Activated naive CD8-positive, alpha-beta T cell treated with anti-CD3 and anti-CD28 coated beads, Interleukin-2, amount 50 U/mL, for 24 hours (primary cell): ENCODE results near the gene VWA7.
"Not testable (repeated sequence)": the region's sequence is repeated elsewhere in the genome, so short reads cannot be mapped to it uniquely, and the experiment has no call there.

Experiments
- ATAC-seq: fragments of 150-1000 bp; cut with Tn5 transposase; one replicate; pipeline ENCODE4 v1.10.0; 2021
- DNase-seq: peaks from one replicate; pipeline ENCODE4 v3.0.0; 2021
- H3K27ac Mint-ChIP-seq: one replicate; pipeline ENCODE4 v1.8.0; 2021; ENCODE audit warnings: mild to moderate bottlenecking, mixed read lengths
- H3K27me3 Mint-ChIP-seq: one replicate; pipeline ENCODE4 v1.8.0; 2021; ENCODE audit warnings: mixed read lengths
- H3K36me3 Mint-ChIP-seq: one replicate; pipeline ENCODE4 v1.8.0; 2021; ENCODE audit warnings: low read depth, mixed read lengths
- H3K4me1 Mint-ChIP-seq: one replicate; pipeline ENCODE4 v1.8.0; 2021; ENCODE audit warnings: mixed read lengths
- H3K4me3 Mint-ChIP-seq: one replicate; pipeline ENCODE4 v1.8.0; 2021; ENCODE audit warnings: mild to moderate bottlenecking, moderate library complexity, mixed read lengths
- H3K9me3 Mint-ChIP-seq: one replicate; pipeline ENCODE4 v1.8.0; 2021; ENCODE audit warnings: mixed read lengths

VWA7 gene

DNA sequence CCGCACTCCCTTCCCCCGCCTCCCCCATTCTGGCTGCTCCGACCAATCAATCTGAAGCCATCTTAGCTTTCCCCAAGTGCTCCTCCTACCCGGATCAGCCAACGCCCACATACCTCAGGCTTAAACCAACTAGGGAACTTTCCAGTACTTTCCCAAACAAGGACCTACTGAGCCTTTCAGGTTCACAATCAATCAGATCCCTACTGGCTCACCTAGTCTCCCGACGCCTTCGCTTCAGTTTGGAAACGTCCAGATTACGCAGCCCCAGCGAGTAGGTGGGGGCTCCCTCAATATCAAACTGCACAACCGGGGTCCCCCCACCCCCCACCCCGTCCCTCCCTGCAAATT is 37.5 kb upstream of the VWA7 start:
- H3K36me3 Mint-ChIP-seq = peaks cover 2% of the 10 kb centered on the region
- H3K4me1 Mint-ChIP-seq = peaks cover 53% of the 10 kb centered on the region
- ATAC-seq = peak; percentile 45
- peak; percentile 75 for DNase-seq
- H3K27me3 Mint-ChIP-seq = no peaks in the 10 kb centered on the region
- no peaks in the 10 kb centered on the region for H3K9me3 Mint-ChIP-seq
- H3K27ac Mint-ChIP-seq = peak overlapping the region; percentile 85
- peak overlapping the region; percentile 82 for H3K4me3 Mint-ChIP-seq

DNA sequence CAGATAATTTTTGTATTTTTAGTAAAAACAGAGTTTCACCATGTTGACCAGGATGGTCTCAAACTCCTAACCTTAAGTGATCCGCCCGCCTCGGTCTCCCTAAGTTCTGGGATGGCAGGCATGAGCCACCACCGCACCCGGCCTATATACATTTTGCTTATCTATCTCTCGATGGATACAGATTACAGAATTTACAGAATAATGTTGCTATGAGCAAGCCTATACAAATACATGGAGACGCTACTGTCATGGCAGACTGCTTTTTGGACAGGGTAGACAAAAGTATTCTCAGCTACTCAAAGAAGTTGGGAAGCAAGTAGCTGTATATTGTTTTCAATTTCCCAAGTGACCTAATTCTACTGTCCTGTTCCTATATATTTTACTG is 36.3 kb upstream of the VWA7 start:
- Mint-ChIP-seq H3K4me3 (peak overlapping the region; percentile 44), H3K9me3 (no peaks in the 10 kb centered on the region), H3K27ac (peak overlapping the region; percentile 73), H3K27me3 (no peaks in the 10 kb centered on the region), H3K36me3 (peaks cover 2% of the 10 kb centered on the region), H3K4me1 (peaks cover 45% of the 10 kb centered on the region)
- ATAC-seq (no peak), DNase-seq (no peak)

DNA sequence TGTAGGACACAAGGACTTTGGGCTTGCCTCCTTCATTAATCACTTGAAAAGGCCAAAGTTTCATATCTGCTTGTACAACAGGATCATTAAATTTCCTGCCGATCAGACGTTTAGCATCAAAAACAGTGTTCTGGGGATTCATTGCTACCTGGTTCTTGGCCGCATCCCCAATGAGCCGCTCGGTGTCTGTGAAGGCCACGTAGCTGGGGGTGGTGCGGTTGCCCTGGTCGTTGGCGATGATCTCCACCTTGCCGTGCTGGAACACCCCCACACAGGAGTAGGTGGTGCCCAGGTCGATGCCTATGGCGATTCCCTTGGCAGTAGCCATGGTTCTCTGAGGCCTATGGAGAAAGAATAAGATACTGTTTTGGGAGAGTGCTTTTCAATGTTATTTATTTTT is 34.5 kb upstream of the VWA7 start:
- Mint-ChIP-seq H3K4me3 (no peak overlapping the region), H3K27me3 (no peaks in the 10 kb centered on the region), H3K4me1 (peaks cover 36% of the 10 kb centered on the region), H3K36me3 (peaks cover 2% of the 10 kb centered on the region), H3K27ac (peak overlapping the region; percentile 11), H3K9me3 (no peaks in the 10 kb centered on the region)
- no peak for DNase-seq
- no peak for ATAC-seq

DNA sequence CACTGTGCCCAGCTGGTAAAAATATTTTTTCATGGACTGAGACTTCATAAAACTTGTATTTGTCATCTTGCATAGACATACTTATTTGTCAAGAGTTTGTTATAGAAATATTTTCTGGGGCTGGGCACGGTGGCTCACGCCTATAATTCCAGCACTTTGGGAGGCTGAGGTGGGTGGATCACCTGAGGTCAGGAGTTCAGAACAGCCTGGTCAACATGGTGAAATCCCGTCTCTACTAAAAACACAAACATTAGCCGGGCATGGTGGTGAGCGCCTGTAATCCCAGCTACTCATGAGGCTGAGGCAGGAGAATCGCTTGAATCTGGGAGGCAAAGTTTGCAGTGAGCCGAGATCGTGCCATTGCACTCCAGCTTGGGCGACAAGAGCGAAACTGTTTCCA is 31.5 kb upstream of the VWA7 start:
- not testable (repeated sequence) for DNase-seq, H3K4me3 Mint-ChIP-seq, H3K9me3 Mint-ChIP-seq, H3K27me3 Mint-ChIP-seq, H3K36me3 Mint-ChIP-seq, H3K27ac Mint-ChIP-seq, ATAC-seq
- H3K4me1 Mint-ChIP-seq = peaks cover 32% of the 10 kb centered on the region

DNA sequence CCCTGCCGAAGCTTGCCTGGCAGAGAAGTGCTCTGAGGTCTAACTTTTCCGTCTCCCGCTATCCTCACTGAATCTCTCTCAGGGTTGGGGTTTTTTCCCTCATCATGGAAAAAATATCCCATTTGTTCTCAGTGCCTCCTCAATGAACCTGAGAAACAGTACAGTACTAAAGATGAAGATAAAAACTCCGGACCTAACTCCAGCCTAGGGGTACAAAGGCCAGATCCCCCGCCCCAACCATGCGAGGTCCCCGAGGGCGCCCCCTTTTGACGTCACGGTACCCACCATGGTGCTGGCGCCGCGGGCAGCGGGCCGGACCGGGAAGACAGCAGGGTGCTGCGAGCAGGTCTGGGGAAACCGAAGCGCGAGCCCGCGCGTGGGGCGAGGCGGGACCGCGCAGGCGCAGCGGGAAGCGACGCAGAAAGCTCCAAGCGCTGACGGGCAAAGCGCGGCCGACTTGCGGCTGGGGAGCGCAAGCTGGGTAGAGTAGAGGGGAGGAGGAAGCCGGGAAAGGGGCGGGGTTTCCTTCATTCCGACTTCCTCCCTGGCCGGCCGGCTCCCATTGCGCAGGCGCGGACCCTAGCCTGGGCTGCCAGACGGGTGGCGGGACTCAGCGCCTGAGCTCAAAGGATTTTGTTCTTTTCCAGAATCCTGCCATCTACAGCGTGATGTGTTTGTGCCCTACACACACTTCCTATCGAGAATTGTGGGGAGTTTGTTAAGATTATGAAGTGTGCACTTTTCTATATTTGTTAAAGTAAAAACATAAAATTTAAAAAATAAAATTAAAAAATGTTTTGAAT is 29.5 kb upstream of the VWA7 start, which contains the start of gene LSM2:
Gene LSM2 (minus strand): TSS at position 497 of the 803 bp plus-strand sequence. CDS start 209 bp downstream, at position 288.
- Mint-ChIP-seq H3K4me1 (peaks cover 24% of the 10 kb centered on the region), H3K36me3 (peaks cover 18% of the 10 kb centered on the region), H3K4me3 (peak within 1 kb of the TSS; percentile 98), H3K9me3 (no peaks in the 10 kb centered on the region), H3K27me3 (no peaks in the 10 kb centered on the region), H3K27ac (peak within 1 kb of the TSS; percentile 97)
- peak; percentile 98 for DNase-seq
- ATAC-seq = peak; percentile 97

DNA sequence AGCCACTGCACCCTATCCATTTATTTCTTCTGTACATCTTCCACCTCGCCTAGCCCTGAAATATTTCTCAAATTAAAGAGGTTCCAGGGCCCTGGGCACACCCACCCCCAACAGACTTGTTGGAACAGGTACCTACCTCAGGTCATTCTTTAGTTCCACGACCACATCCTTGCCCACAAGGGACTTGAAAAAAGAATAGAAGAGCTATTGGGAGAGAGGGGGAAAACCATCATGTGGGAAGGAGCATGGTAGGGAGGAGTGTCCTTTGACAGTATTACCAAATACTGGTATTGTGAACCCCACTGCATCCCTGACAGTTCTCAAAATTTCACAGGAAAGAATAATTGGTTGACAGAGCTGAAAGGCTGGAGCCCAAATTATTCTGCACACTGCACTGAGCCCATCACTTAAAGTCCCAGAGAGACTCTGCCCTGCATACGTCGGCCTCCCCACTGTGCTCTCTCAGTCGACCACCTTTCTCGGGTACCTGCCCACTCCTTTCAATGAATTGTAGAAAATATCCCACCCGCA is 28.9 kb upstream of the VWA7 start:
- DNase-seq = no peak
- Mint-ChIP-seq H3K4me3 (peak overlapping the region; percentile 98), H3K36me3 (peaks cover 23% of the 10 kb centered on the region), H3K4me1 (peaks cover 24% of the 10 kb centered on the region), H3K27ac (peak overlapping the region; percentile 97), H3K27me3 (no peaks in the 10 kb centered on the region), H3K9me3 (no peaks in the 10 kb centered on the region)
- ATAC-seq = peak; percentile 37

DNA sequence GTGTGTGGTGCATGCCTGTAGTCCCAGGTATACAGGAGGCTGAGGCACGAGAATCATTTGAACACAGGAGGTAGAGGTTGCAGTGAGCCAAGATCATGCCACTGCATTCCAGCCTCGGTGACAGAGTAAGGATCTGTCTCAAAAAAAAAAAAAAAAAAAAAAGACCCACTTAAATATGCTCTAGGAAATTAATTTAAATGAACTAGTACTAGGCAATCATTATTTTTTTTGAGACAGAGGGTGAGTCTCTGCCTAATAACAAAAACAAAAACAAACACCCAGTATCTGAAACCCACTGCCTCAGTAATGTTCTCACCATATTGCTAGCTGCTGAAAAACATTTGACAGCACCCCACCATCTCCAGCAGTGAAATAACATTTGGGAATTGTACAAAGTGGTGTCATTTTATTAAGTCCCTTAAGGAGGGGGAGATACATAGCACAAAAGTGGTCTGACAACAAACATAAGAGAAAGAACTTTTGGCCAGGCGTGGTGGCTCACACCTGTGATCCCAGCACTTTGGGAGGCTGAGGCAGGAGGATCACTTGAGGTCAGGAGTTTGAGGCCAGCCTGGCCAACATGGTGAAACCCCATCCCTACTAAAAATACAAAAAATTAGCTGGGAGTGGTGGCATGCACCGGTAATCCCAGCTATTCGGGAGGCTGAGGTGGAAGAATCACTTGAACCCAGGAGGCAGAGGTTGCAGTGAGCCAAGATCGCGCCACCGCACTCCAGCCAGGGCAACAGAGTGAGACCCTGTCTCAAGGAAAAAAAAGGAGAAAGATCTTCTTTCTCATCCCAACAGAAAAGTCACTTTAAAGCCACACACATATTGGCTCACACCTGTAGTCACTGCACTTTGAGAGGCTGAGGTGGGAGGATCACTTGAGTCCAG is 24.2 kb upstream of the VWA7 start:
- H3K27me3 Mint-ChIP-seq, DNase-seq, H3K4me3 Mint-ChIP-seq, ATAC-seq, H3K27ac Mint-ChIP-seq, H3K9me3 Mint-ChIP-seq: not testable (repeated sequence)
- Mint-ChIP-seq H3K4me1 (peaks cover 41% of the 10 kb centered on the region), H3K36me3 (peaks cover 24% of the 10 kb centered on the region)

DNA sequence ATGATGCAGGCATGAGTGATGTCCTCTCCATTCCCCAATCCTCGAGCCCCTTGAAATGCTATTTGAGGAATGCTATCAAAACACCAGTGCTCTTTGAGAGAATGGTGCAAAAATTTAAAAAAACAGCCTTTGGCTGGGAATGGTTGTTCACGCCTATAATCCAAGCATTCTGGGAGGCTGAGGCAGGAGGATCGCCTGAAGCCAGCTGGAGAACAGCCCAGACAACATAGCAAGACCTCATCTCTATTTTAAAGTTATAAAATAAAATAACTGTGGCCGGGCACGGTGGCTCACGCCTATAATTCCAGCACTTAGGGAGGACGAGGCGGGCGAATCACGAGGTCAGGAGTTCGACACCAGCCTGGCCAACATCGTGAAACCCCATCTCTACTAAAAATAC is 22.7 kb upstream of the VWA7 start:
- Mint-ChIP-seq H3K27me3 (no peaks in the 10 kb centered on the region), H3K4me1 (peaks cover 36% of the 10 kb centered on the region), H3K4me3 (no peak overlapping the region), H3K9me3 (no peaks in the 10 kb centered on the region), H3K27ac (no peak overlapping the region), H3K36me3 (peaks cover 25% of the 10 kb centered on the region)
- no peak for DNase-seq
- ATAC-seq = no peak

DNA sequence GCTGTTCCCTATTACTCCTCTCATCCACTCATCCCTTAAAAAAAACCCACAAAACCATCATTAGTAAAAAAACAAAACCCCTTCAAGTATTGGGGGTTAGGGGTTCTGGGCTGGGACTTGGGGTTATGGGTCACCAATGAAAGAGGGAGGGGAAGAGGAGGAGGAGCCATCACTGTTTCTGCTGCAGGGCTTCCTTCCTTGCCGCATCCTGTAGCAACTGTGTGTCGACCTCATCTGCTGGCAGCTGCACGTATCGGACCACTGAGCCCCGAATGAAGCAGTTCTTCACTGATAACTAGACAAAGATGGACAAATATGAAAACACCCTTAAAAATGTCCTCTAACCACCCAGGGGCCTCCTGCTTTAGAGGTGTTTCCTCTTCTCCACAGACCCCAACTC is 20.5 kb upstream of the VWA7 start:
- ATAC-seq (no peak), DNase-seq (no peak)
- peaks cover 40% of the 10 kb centered on the region for H3K4me1 Mint-ChIP-seq
- no peaks in the 10 kb centered on the region for H3K27me3 Mint-ChIP-seq
- no peak overlapping the region for H3K4me3 Mint-ChIP-seq
- peak overlapping the region; percentile 64 for H3K27ac Mint-ChIP-seq
- H3K9me3 Mint-ChIP-seq = no peaks in the 10 kb centered on the region
- peaks cover 36% of the 10 kb centered on the region for H3K36me3 Mint-ChIP-seq

DNA sequence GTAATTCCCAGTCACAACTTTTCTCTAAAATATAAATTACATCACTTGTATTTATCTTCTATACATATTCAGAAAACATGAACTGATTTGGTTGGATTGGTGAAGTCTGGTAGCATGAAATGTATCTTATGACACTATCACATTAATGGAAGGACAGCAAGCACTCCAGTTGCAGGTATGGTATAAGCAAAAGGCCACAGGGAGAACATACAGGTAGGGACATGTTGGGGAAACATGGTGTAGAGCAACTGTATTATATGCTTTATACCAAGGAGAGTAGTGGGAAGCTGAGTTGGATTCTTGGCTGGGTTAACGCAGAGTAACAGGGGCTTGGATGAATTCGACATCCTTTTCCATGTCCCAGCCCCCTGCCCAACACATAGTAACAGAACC is 19.9 kb upstream of the VWA7 start:
- Mint-ChIP-seq H3K4me3 (no peak overlapping the region), H3K36me3 (peaks cover 34% of the 10 kb centered on the region), H3K27ac (peak overlapping the region; percentile 36), H3K4me1 (peaks cover 41% of the 10 kb centered on the region), H3K27me3 (no peaks in the 10 kb centered on the region), H3K9me3 (no peaks in the 10 kb centered on the region)
- ATAC-seq (no peak), DNase-seq (no peak)

DNA sequence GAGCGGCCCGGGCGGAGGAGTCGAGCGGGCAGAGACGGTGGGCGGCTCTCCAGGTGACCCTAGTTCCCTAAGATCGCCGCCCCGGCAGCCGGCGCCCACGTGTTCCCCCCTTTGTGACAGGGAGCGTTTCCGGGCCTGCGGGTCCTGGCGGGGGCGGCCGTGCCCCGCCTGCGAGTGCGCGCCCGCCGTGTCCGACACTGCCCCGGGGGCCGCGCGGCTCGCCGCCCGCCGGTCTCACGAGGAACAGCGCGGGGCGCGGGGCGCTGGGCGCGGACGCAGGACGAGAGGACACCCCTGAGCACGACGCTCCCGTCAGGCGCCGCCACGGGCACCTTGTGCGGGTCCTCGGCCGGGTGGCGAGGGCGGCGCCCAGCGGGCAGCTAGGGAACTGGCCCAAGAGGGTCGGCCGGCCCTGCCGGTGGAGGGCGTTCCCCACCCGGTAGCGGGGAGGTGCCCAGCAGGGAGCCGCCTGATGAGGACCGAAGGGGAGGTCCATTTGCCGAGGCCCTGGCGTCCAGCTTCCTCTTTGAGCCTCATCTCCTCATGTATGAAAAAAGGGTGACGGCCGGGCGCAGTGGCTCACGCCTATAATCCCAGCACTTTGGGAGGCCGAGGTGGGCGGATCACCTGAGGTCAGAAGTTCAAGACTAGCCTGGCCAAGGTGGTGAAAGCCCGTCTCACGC is 18.6 kb upstream of the VWA7 start, which contains the start of gene VARS1:
Gene VARS1 (minus strand): TSS at position 137 of the 683 bp plus-strand sequence. CDS start 535 bp downstream, outside the sequence.
- ATAC-seq = peak; percentile 85
- no peaks in the 10 kb centered on the region for H3K27me3 Mint-ChIP-seq
- peaks cover 45% of the 10 kb centered on the region for H3K4me1 Mint-ChIP-seq
- H3K4me3 Mint-ChIP-seq = peak within 1 kb of the TSS; percentile 87
- DNase-seq = peak; percentile 89
- no peaks in the 10 kb centered on the region for H3K9me3 Mint-ChIP-seq
- H3K36me3 Mint-ChIP-seq = peaks cover 38% of the 10 kb centered on the region
- H3K27ac Mint-ChIP-seq = peak within 1 kb of the TSS; percentile 99

DNA sequence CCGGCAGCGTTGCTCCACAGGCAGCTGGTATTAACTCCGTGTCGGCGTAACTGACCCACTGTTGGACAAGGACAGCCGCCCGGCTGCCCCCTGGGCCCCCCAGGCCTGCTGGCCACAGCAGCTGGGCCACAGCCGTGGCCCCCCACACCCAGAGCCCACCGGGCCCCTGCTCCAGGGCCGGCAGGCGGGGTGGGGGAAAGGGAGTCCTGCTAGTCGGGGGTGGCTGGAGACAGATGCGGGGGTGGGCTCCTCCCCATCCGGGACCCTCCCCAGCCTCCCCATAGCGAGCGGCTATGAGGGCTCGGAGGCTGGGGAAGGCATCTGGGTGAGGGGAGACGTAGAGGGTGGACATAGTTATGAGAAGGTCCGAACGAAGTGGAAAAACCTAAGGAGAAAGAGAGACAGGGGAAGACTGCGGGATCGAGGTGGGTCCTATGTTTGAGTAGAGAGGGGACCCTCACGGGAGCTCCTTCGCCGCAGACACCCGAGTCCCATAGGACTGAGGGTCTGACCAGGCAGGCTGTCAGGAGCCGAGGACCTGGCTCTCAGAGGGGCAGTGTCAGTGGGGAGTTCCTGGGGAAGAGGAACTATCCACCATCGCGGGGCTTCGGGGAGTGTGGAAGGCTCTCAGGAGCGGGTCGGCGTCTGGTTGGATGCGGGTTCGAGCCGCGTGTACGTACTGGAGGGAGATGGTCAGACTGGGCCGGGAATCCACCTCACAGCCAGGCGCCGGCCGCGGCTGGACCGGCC is 17.9 kb upstream of the VWA7 start:
- Mint-ChIP-seq H3K4me3 (peak overlapping the region; percentile 87), H3K9me3 (no peaks in the 10 kb centered on the region), H3K36me3 (peaks cover 42% of the 10 kb centered on the region), H3K27ac (peak overlapping the region; percentile 99), H3K4me1 (peaks cover 48% of the 10 kb centered on the region), H3K27me3 (no peaks in the 10 kb centered on the region)
- no peak for DNase-seq
- ATAC-seq = peak; percentile 4

DNA sequence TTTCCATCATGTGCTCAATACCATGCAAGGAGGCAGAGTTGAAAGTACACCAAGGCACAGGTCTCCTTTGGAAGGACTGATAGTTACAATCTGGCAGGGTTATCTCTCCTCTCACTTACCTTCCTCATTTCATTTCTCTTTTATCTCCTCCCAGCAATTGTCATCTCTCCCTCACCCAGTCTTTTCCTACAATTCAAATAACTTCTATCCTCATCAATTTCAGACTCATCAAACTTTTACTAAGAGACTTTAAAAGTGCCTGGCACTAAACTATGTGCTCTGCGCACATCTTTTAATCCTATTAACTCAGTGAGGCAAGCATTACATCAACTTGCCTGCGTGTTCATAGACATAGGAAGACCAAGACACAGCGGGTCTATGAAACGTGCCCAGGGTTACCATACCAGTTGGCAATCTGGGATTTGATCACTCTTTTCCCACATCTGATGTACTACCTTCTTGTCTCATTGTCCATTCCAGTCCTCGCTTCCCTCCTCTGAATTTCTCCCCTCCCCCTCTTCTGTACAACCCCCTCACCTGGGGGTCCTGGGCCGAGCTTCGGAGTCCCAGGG is 17.3 kb upstream of the VWA7 start:
- no peak for ATAC-seq
- H3K36me3 Mint-ChIP-seq = peaks cover 46% of the 10 kb centered on the region
- H3K4me1 Mint-ChIP-seq = peaks cover 50% of the 10 kb centered on the region
- H3K27me3 Mint-ChIP-seq = no peaks in the 10 kb centered on the region
- H3K27ac Mint-ChIP-seq = peak overlapping the region; percentile 87
- peak overlapping the region; percentile 87 for H3K4me3 Mint-ChIP-seq
- no peaks in the 10 kb centered on the region for H3K9me3 Mint-ChIP-seq
- DNase-seq = no peak
